IMR-90 (cell line): Measurements from ENCODE around the gene FBXL7.

ENCODE experiments used
- CEBPB ChIP-seq: IDR thresholded peaks from 2 replicates; pipeline ENCODE4 v1.6.1; 2012; ENCODE audit warnings: low read depth, low read length, improper control_type of control experiment
- CHD1 ChIP-seq: IDR thresholded peaks from 2 replicates; pipeline ENCODE4 v1.6.1; 2012; ENCODE audit warnings: low read depth, low read length, improper control_type of control experiment
- FOS ChIP-seq: fragments of 150-350 bp; IDR thresholded peaks from 2 replicates; pipeline ENCODE4 v1.6.1; 2016; ENCODE audit warnings: low read depth, low read length
- MAZ ChIP-seq: IDR thresholded peaks from 2 replicates; pipeline ENCODE4 v1.6.1; 2012; ENCODE audit warnings: low read depth, mild to moderate bottlenecking, low read length, improper control_type of control experiment, moderate library complexity, borderline replicate concordance
- NFE2L2 ChIP-seq: fragments of 150-350 bp; IDR thresholded peaks from 2 replicates; pipeline ENCODE4 v1.6.1; 2016; ENCODE audit warnings: low read depth, mild to moderate bottlenecking, low read length
- POLR2A ChIP-seq: IDR thresholded peaks from 2 replicates; pipeline ENCODE4 v1.6.1; 2012; ENCODE audit warnings: mild to moderate bottlenecking, low read depth, low read length
- RFX5 ChIP-seq: IDR thresholded peaks from 2 replicates; pipeline ENCODE4 v1.8.0; 2012; ENCODE audit warnings: low read depth, mild to moderate bottlenecking, low read length, moderate library complexity
- TF ChIP-seq, protein P1 (sequence below): conservative IDR thresholded peaks from 2 replicates; pipeline ENCODE4 v1.5.1; 2012; ENCODE audit warnings: mild to moderate bottlenecking, low read depth, low read length, improper control_type of control experiment

GRCh38 chr5:15551113-15551504, 51.1 kb downstream of the FBXL7 start:
- TF ChIP-seq MAZ (no peak), POLR2A (no peak), FOS (no peak), CHD1 (no peak), NFE2L2 (no peak), RFX5 (no peak), CEBPB (no peak)
- TF ChIP-seq, protein P1, sequence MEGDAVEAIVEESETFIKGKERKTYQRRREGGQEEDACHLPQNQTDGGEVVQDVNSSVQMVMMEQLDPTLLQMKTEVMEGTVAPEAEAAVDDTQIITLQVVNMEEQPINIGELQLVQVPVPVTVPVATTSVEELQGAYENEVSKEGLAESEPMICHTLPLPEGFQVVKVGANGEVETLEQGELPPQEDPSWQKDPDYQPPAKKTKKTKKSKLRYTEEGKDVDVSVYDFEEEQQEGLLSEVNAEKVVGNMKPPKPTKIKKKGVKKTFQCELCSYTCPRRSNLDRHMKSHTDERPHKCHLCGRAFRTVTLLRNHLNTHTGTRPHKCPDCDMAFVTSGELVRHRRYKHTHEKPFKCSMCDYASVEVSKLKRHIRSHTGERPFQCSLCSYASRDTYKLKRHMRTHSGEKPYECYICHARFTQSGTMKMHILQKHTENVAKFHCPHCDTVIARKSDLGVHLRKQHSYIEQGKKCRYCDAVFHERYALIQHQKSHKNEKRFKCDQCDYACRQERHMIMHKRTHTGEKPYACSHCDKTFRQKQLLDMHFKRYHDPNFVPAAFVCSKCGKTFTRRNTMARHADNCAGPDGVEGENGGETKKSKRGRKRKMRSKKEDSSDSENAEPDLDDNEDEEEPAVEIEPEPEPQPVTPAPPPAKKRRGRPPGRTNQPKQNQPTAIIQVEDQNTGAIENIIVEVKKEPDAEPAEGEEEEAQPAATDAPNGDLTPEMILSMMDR = no peak
